SK-N-MC (cell line): ENCODE results near the gene AFF1.

Source experiments
- EZH2 ChIP-seq: fragments of 200-600 bp; sonication (generic); IDR thresholded peaks from one replicate; pipeline ENCODE4 v1.6.1; 2017; ENCODE audit warnings: antibody characterized with exemption
- FOXP2 ChIP-seq: optimal IDR thresholded peaks from 2 replicates; pipeline ENCODE3; 2011; ENCODE audit warnings: mild to moderate bottlenecking, moderate library complexity; ENCODE audit not compliant: insufficient read depth; ENCODE audit errors: extremely low read length, control extremely low read depth
- POLR2AphosphoS5 ChIP-seq: IDR thresholded peaks from 2 replicates; pipeline ENCODE4 v1.6.1; 2012; ENCODE audit warnings: mild to moderate bottlenecking, low read depth, low read length, borderline replicate concordance

- TF ChIP-seq EZH2 (no peak), POLR2AphosphoS5 (no peak), FOXP2 (no peak)
These were observed 74.4 kb downstream of the AFF1 start for GRCh38 chr4:87009095-87009648.
